Measurements from ENCODE around the gene PIKFYVE. TPM values are rescaled to one million over a fixed set of nuclear protein-coding genes. Genes with fewer than 3 reads are reported as not detected.
"Not testable (repeated sequence)": the region's sequence is repeated elsewhere in the genome, so short reads cannot be mapped to it uniquely, and the experiment has no call there.

The PIKFYVE gene
- total RNA-seq, 1 experiment from 2014 or later = 22.8 TPM

GRCh38 chr2:208256192-208256782 is 9.8 kb upstream of the PIKFYVE start:
- intact Hi-C loops (cut with micrococcal nuclease) = no loop called here
- TF ChIP-seq CTCF (IDR thresholded peaks at IDR 0.05; ENCODE audit: unreplicated experiment) = peak; percentile 26
- no peaks in the 10 kb centered on the region for H3K27me3 Mint-ChIP-seq (ENCODE audit: insufficient read depth, unreplicated experiment)
- H3K4me1 Mint-ChIP-seq (ENCODE audit: insufficient read depth, unreplicated experiment) = peaks cover 8% of the 10 kb centered on the region
- no TSS peak for BruUV-seq (replicated peaks)
- no peak overlapping the region for H3K27ac Mint-ChIP-seq (ENCODE audit: low read depth, unreplicated experiment)
- peak; percentile 30 for DNase-seq (ENCODE audit: unreplicated experiment)
- H3K36me3 Mint-ChIP-seq (ENCODE audit: insufficient read depth, unreplicated experiment) = peaks cover 14% of the 10 kb centered on the region
- H3K9me3 Mint-ChIP-seq (ENCODE audit: unreplicated experiment) = no peaks in the 10 kb centered on the region
- ChIA-PET POLR2A (interaction anchor here (3.1 to 6.4 kb wide), 3 partner anchors 11 to 154 kb away, joined by 22 to 159 read pairs (median 32); partner anchors contain the start of gene PIKFYVE), CTCF (interaction anchor here (0.6 to 7.4 kb wide), 9 partner anchors 9 to 1434 kb away, joined by 3 to 104 read pairs (median 6); no protein-coding TSS in a partner anchor)
- no peak overlapping the region for H3K4me3 Mint-ChIP-seq (ENCODE audit: unreplicated experiment)

GRCh38 chr2:208256849-208257813 is 8.9 kb upstream of the PIKFYVE start:
- H3K4me3 Mint-ChIP-seq (ENCODE audit: unreplicated experiment); H3K36me3 Mint-ChIP-seq (ENCODE audit: insufficient read depth, unreplicated experiment); H3K4me1 Mint-ChIP-seq (ENCODE audit: insufficient read depth, unreplicated experiment); H3K27ac Mint-ChIP-seq (ENCODE audit: low read depth, unreplicated experiment); H3K9me3 Mint-ChIP-seq (ENCODE audit: unreplicated experiment); DNase-seq (ENCODE audit: unreplicated experiment); BruUV-seq (replicated peaks); intact Hi-C loops (cut with micrococcal nuclease); H3K27me3 Mint-ChIP-seq (ENCODE audit: insufficient read depth, unreplicated experiment): not testable (repeated sequence)
- ChIA-PET POLR2A (interaction anchor here (6.4 kb wide), 1 partner anchor 10 kb away, joined by 159 read pairs; the partner anchor contains the start of gene PIKFYVE), CTCF (interaction anchor here (0.7 to 7.4 kb wide), 6 partner anchors 12 to 159 kb away, joined by 3 to 104 read pairs (median 6); no protein-coding TSS in a partner anchor)

- Mint-ChIP-seq H3K4me3 (ENCODE audit: unreplicated experiment) (peak overlapping the region; percentile 90), H3K27ac (ENCODE audit: low read depth, unreplicated experiment) (peak overlapping the region; percentile 96), H3K9me3 (ENCODE audit: unreplicated experiment) (peaks cover 5% of the 10 kb centered on the region), H3K4me1 (ENCODE audit: insufficient read depth, unreplicated experiment) (peaks cover 27% of the 10 kb centered on the region), H3K36me3 (ENCODE audit: insufficient read depth, unreplicated experiment) (peaks cover 3% of the 10 kb centered on the region), H3K27me3 (ENCODE audit: insufficient read depth, unreplicated experiment) (no peaks in the 10 kb centered on the region)
- no TSS peak for BruUV-seq (replicated peaks)
- POLR2A ChIA-PET = interaction anchor here (0.5 to 5.9 kb wide), 12 partner anchors 11 to 742 kb away, joined by 3 to 159 read pairs (median 4); partner anchors contain the start of genes CCNYL1 and IDH1
- intact Hi-C loops (cut with micrococcal nuclease) = no loop called here
- CTCF ChIA-PET = interaction anchor here (0.6 to 5.8 kb wide), 8 partner anchors 10 to 666 kb away, joined by 3 to 38 read pairs (median 4); partner anchors contain the start of gene IDH1
- no peak for TF ChIP-seq CTCF (IDR thresholded peaks at IDR 0.05; ENCODE audit: unreplicated experiment)
- peak; percentile 23 for DNase-seq (ENCODE audit: unreplicated experiment)
Observed at GRCh38 chr2:208265371-208265800, 669 bp upstream of the PIKFYVE start.

GRCh38 chr2:208266553-208266893 is 468 bp downstream of the PIKFYVE start:
- peaks cover 10% of the 10 kb centered on the region for H3K36me3 Mint-ChIP-seq (ENCODE audit: insufficient read depth, unreplicated experiment)
- peak overlapping the region; percentile 90 for H3K4me3 Mint-ChIP-seq (ENCODE audit: unreplicated experiment)
- no peak for TF ChIP-seq CTCF (IDR thresholded peaks at IDR 0.05; ENCODE audit: unreplicated experiment)
- peak overlapping the region; percentile 96 for H3K27ac Mint-ChIP-seq (ENCODE audit: low read depth, unreplicated experiment)
- peak; percentile 35 for DNase-seq (ENCODE audit: unreplicated experiment)
- intact Hi-C loops (cut with micrococcal nuclease) = loop anchor here (1.0 kb wide), 1 partner anchor 11 kb away; the partner anchor contains the start of gene IDH1
- no peaks in the 10 kb centered on the region for H3K27me3 Mint-ChIP-seq (ENCODE audit: insufficient read depth, unreplicated experiment)
- no TSS peak for BruUV-seq (replicated peaks)
- POLR2A ChIA-PET = interaction anchor here (0.7 to 5.9 kb wide), 13 partner anchors 8 to 1652 kb away, joined by 3 to 159 read pairs (median 4); partner anchors contain the start of genes CCNYL1 and IDH1
- CTCF ChIA-PET = interaction anchor here (0.7 to 5.8 kb wide), 6 partner anchors 13 to 295 kb away, joined by 3 to 38 read pairs (median 6); partner anchors contain the start of gene IDH1
- H3K9me3 Mint-ChIP-seq (ENCODE audit: unreplicated experiment) = peaks cover 5% of the 10 kb centered on the region
- peaks cover 27% of the 10 kb centered on the region for H3K4me1 Mint-ChIP-seq (ENCODE audit: insufficient read depth, unreplicated experiment)

All from MCF 10A (cell line).